IMR-90 (cell line): ENCODE data around the gene WNT11.
A peak's percentile ranks its signal among the peaks of the same experiment; 100 is the strongest.

Experiments
- BHLHE40 ChIP-seq: fragments of 150-350 bp; IDR thresholded peaks from 2 replicates; pipeline ENCODE4 v1.6.1; 2016; ENCODE audit warnings: mild to moderate bottlenecking, low read depth, low read length
- CTCF ChIP-seq: conservative IDR thresholded peaks from 2 replicates; pipeline ENCODE4 v1.5.1; 2012; ENCODE audit warnings: mild to moderate bottlenecking, low read depth, low read length, improper control_type of control experiment
- MXI1 ChIP-seq: IDR thresholded peaks from 2 replicates; pipeline ENCODE4 v1.6.1; 2012; ENCODE audit warnings: low read depth, mild to moderate bottlenecking, low read length, moderate library complexity, borderline replicate concordance
- RAD21 ChIP-seq: IDR thresholded peaks from 2 replicates; pipeline ENCODE4 v1.6.1; 2012; ENCODE audit warnings: low read length, improper control_type of control experiment

DNA sequence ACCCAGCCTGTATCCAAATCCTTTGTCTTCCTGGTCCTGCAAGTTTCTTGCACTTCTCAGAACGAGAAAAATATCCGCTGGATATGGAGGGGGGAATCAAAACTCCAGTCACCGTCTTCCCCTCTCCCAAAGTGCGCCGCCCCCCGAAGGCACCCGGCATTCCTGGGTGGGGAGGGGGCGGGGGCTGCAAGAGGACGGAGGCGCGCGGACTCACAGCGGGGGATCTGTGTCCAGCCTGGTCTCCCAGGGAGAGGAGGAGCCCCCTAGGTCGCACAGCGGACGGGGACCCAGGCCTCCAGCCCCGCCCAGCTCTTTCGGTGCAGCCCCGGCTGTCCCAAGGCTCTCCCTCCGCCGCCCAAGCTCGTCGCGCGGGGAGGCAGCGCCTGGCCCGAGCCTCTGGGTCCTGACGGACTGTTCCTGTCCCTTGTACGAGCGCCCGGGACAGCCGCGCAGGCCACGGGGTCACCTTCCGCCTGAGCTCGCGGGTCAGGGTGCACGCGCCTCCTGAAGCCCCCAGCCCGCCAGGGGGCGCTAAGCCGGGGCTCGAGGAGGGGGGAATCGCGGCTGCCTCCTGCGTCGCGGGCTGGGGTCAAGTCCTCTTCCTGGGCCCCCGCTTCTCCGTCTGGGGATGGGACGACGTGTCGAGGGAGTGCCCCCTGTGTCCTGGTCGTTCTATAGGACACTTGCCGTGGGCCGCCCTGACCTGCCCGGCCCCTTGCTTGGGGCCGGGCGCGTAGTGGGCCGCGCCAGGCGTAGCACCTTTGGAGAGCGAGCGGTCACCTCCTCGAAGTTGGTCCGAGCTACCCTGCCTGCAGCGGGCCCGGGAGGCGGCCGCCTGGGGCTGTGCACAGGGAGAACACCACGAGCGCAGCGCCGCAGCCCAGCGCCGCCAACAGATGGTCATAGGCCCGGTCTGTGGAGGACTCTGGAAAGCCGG lies 2.4 kb upstream of the WNT11 start:
- no peak for TF ChIP-seq MXI1
- peak; percentile 58 for TF ChIP-seq CTCF
- no peak for TF ChIP-seq RAD21
- TF ChIP-seq BHLHE40: no peak
